Mesothelial cell of epicardium (in vitro differentiated cells): ENCODE measurements around the gene MBD3L3. TPM values are rescaled to one million over a fixed set of nuclear protein-coding genes. Genes with fewer than 3 reads are reported as not detected.
"Not testable (repeated sequence)": the region's sequence is repeated elsewhere in the genome, so short reads cannot be mapped to it uniquely, and the experiment has no call there.

ENCODE experiments used
- DNase-seq, 2 experiments: peaks; one replicate each; pipeline ENCODE4 v3.0.0; 2021; ENCODE audit warnings: low spot score in 2 of 2; ENCODE audit not compliant: unreplicated experiment in 2 of 2
- H3K27ac Mint-ChIP-seq: 2 replicates; pipeline ENCODE4 v1.8.0; 2021; ENCODE audit warnings: mixed read lengths
- H3K27me3 Mint-ChIP-seq: 2 replicates; pipeline ENCODE4 v1.8.0; 2021; ENCODE audit warnings: low read depth, mixed read lengths
- H3K36me3 Mint-ChIP-seq: 2 replicates; pipeline ENCODE4 v1.8.0; 2021; ENCODE audit warnings: mixed read lengths
- H3K4me1 Mint-ChIP-seq: 2 replicates; pipeline ENCODE4 v1.8.0; 2021; ENCODE audit warnings: mixed read lengths
- H3K4me3 Mint-ChIP-seq: 2 replicates; pipeline ENCODE4 v1.8.0; 2021; ENCODE audit warnings: mild to moderate bottlenecking, moderate library complexity, mixed read lengths
- H3K9me3 Mint-ChIP-seq: 2 replicates; pipeline ENCODE4 v1.8.0; 2021; ENCODE audit warnings: mixed read lengths
- total RNA-seq: library from RNA; stranded (reverse); gene quantifications from 3 replicates; pipeline ENCODE4 v1.2.1, GENCODE V29; 2021
- TF ChIP-seq, protein P1 (sequence below): fragments of 200-600 bp; sonication (generic); IDR thresholded peaks from one replicate; pipeline ENCODE4 v1.5.0; 2021; ENCODE audit warnings: antibody characterized with exemption; ENCODE audit not compliant: unreplicated experiment

MBD3L3 gene
- total RNA-seq, 1 donor from 2014 or later = not detected

DNA sequence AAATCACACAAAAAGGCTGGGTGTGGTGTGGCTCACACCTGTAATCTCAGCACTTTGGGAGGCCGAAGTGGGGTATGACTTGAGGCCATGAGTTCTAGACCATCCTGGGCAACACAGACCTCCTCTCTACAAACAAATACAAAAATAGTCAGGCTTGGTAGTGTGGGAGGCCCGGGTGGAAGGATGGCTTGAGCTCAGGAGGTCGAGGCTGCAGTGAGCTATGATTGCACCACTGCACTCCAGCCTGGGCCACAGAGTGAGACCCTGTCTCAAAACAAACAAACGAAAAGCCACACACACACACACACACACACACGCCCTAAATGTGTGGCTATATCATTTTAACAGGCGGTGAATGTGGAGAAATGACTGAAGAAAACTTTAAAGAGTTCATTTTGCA lies 10.1 kb upstream of the MBD3L3 start:
- Mint-ChIP-seq H3K4me1 (peaks cover 9% of the 10 kb centered on the region), H3K27me3 (no peaks in the 10 kb centered on the region), H3K4me3 (peak overlapping the region; percentile 98), H3K9me3 (peaks cover 11% of the 10 kb centered on the region), H3K36me3 (peaks cover 16% of the 10 kb centered on the region), H3K27ac (no peak overlapping the region)
- TF ChIP-seq, protein P1, sequence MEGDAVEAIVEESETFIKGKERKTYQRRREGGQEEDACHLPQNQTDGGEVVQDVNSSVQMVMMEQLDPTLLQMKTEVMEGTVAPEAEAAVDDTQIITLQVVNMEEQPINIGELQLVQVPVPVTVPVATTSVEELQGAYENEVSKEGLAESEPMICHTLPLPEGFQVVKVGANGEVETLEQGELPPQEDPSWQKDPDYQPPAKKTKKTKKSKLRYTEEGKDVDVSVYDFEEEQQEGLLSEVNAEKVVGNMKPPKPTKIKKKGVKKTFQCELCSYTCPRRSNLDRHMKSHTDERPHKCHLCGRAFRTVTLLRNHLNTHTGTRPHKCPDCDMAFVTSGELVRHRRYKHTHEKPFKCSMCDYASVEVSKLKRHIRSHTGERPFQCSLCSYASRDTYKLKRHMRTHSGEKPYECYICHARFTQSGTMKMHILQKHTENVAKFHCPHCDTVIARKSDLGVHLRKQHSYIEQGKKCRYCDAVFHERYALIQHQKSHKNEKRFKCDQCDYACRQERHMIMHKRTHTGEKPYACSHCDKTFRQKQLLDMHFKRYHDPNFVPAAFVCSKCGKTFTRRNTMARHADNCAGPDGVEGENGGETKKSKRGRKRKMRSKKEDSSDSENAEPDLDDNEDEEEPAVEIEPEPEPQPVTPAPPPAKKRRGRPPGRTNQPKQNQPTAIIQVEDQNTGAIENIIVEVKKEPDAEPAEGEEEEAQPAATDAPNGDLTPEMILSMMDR = no peak
- DNase-seq = no peak

DNA sequence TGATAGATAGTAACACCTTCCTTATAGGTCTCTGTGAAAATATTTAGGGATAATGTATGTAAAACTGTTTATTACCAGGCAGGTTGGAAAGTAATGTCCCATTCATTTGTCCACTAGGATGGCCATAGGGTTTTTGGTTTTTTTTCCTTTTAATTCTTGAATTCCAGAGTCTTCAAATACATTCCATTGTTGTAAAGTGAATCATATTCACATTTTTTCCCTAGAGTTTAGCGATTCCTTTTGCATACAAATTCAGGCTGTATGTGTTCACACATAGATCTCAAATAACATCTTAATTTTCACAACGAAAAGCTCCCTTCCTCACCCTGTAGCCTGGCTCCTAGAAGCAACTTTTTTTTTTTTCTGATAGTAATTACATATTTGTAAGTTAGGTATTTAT lies 9.2 kb upstream of the MBD3L3 start:
- H3K36me3 Mint-ChIP-seq = peaks cover 11% of the 10 kb centered on the region
- H3K27me3 Mint-ChIP-seq = no peaks in the 10 kb centered on the region
- H3K27ac Mint-ChIP-seq = no peak overlapping the region
- peaks cover 11% of the 10 kb centered on the region for H3K9me3 Mint-ChIP-seq
- peaks cover 9% of the 10 kb centered on the region for H3K4me1 Mint-ChIP-seq
- DNase-seq = no peak
- TF ChIP-seq, protein P1 = no peak
- H3K4me3 Mint-ChIP-seq = no peak overlapping the region

GRCh38 chr19:7067122-7067521 lies 8.6 kb upstream of the MBD3L3 start:
- H3K9me3 Mint-ChIP-seq = peaks cover 11% of the 10 kb centered on the region
- H3K27me3 Mint-ChIP-seq, H3K27ac Mint-ChIP-seq, H3K4me1 Mint-ChIP-seq, H3K36me3 Mint-ChIP-seq, H3K4me3 Mint-ChIP-seq, DNase-seq: not testable (repeated sequence)

- H3K4me1 Mint-ChIP-seq = peaks cover 1% of the 10 kb centered on the region
These were observed 5.4 kb upstream of the MBD3L3 start for GRCh38 chr19:7063764-7064418.

GRCh38 chr19:7063339-7063738 lies 4.9 kb upstream of the MBD3L3 start:
- peaks cover 11% of the 10 kb centered on the region for H3K9me3 Mint-ChIP-seq
- TF ChIP-seq, protein P1 = no peak
- no peaks in the 10 kb centered on the region for H3K36me3 Mint-ChIP-seq
- H3K4me3 Mint-ChIP-seq = no peak overlapping the region
- H3K27ac Mint-ChIP-seq = no peak overlapping the region
- DNase-seq = no peak
- no peaks in the 10 kb centered on the region for H3K27me3 Mint-ChIP-seq
- H3K4me1 Mint-ChIP-seq = no peaks in the 10 kb centered on the region

More at GRCh38 chr19:7063764-7064418, 5.4 kb upstream of the MBD3L3 start:
- peaks cover 11% of the 10 kb centered on the region for H3K9me3 Mint-ChIP-seq
- no peak for DNase-seq
- H3K27ac Mint-ChIP-seq = no peak overlapping the region
- H3K36me3 Mint-ChIP-seq = no peaks in the 10 kb centered on the region
- TF ChIP-seq, protein P1 = no peak
- H3K4me3 Mint-ChIP-seq = no peak overlapping the region
- no peaks in the 10 kb centered on the region for H3K27me3 Mint-ChIP-seq

GRCh38 chr19:7059977-7060376 lies 1.5 kb upstream of the MBD3L3 start:
- not testable (repeated sequence) for H3K36me3 Mint-ChIP-seq, H3K27me3 Mint-ChIP-seq, H3K9me3 Mint-ChIP-seq, DNase-seq, H3K27ac Mint-ChIP-seq, H3K4me3 Mint-ChIP-seq, H3K4me1 Mint-ChIP-seq

- H3K27ac Mint-ChIP-seq, H3K36me3 Mint-ChIP-seq, DNase-seq, H3K27me3 Mint-ChIP-seq, H3K4me3 Mint-ChIP-seq, H3K4me1 Mint-ChIP-seq, H3K9me3 Mint-ChIP-seq: not testable (repeated sequence)
These were observed 2.1 kb downstream of the MBD3L3 start for GRCh38 chr19:7056371-7056770.

GRCh38 chr19:7055679-7056078 lies 2.8 kb downstream of the MBD3L3 start:
- H3K9me3 Mint-ChIP-seq, H3K4me1 Mint-ChIP-seq, H3K27me3 Mint-ChIP-seq, DNase-seq, H3K36me3 Mint-ChIP-seq, H3K27ac Mint-ChIP-seq, H3K4me3 Mint-ChIP-seq: not testable (repeated sequence)

- not testable (repeated sequence) for H3K36me3 Mint-ChIP-seq, H3K4me1 Mint-ChIP-seq, H3K27me3 Mint-ChIP-seq, H3K9me3 Mint-ChIP-seq, DNase-seq, H3K27ac Mint-ChIP-seq, H3K4me3 Mint-ChIP-seq
These were observed 3.7 kb downstream of the MBD3L3 start for GRCh38 chr19:7054635-7055368.

DNA sequence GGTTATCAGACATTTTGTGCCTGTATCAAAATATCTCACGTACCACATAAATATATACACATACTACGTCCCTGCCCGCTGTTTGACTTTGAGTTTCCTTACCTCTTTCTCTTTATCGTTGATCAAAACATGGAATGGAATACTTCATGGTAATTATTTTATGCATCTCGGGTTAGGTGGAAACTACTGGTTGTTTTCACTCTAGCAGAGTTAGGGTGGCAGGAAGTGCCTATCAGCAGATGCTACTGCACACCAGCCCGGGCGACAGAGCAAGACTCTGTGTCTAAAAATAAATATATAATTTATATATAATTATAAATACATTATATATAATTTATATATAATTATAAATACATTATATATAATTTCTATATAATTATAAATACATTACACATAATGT lies 5.6 kb downstream of the MBD3L3 start:
- H3K9me3 Mint-ChIP-seq, DNase-seq, H3K27me3 Mint-ChIP-seq, H3K27ac Mint-ChIP-seq, H3K4me3 Mint-ChIP-seq, H3K36me3 Mint-ChIP-seq, H3K4me1 Mint-ChIP-seq: not testable (repeated sequence)
